K562 (cell line): ENCODE data around the gene OVOL1. TPM values are rescaled to one million over a fixed set of nuclear protein-coding genes. Genes with fewer than 3 reads are reported as not detected.

Experiments
- DIDO1 ChIP-seq: fragments of 450-650 bp; IDR thresholded peaks from 2 replicates; pipeline ENCODE4 v1.6.1; 2016; ENCODE audit warnings: low read depth, missing biosample characterization, missing genetic modification characterization
- DNMT1 ChIP-seq: fragments of 450-650 bp; IDR thresholded peaks from 2 replicates; pipeline ENCODE4 v1.6.1; 2016; ENCODE audit warnings: antibody characterized with exemption, mild to moderate bottlenecking
- FUS ChIP-seq: fragments of 200-400 bp; formaldehyde crosslinking; optimal IDR thresholded peaks from 2 replicates; pipeline ENCODE3; 2017; ENCODE audit warnings: low read depth, low read length
- KDM2B ChIP-seq: fragments of 250-450 bp; sonication (Bioruptor Pico); IDR thresholded peaks from 2 replicates; pipeline ENCODE4 v1.8.0; 2021; ENCODE audit warnings: mild to moderate bottlenecking, moderate library complexity
- LARP7 ChIP-seq: fragments of 450-650 bp; IDR thresholded peaks from 2 replicates; pipeline ENCODE4 v1.6.1; 2016
- MAZ ChIP-seq, 2 experiments: fragments of 450-650 bp in 1 of 2; sonication (generic) in 1 of 2; formaldehyde crosslinking; IDR thresholded peaks in 1 of 2; conservative IDR thresholded peaks in 1 of 2; 2 replicates each; pipeline versions ENCODE4 v1.4.0 to v1.5.0; 2020; ENCODE audit warnings: mild to moderate bottlenecking in 1 of 2, missing genetic modification reagents in 1 of 2
- MEF2A ChIP-seq: IDR thresholded peaks from 2 replicates; pipeline ENCODE4 v1.6.1; 2011; ENCODE audit warnings: low read depth, mild to moderate bottlenecking, low read length, moderate library complexity; ENCODE audit not compliant: control insufficient read depth
- MIER1 ChIP-seq: fragments of 450-650 bp; IDR thresholded peaks from 2 replicates; pipeline ENCODE4 v1.6.1; 2016; ENCODE audit warnings: antibody characterized with exemption, mild to moderate bottlenecking, low read depth
- NFATC3 ChIP-seq: fragments of 450-650 bp; IDR thresholded peaks from 2 replicates; pipeline ENCODE4 v1.6.1; 2017; ENCODE audit warnings: mild to moderate bottlenecking
- PURB ChIP-seq: sonication (generic); formaldehyde crosslinking; IDR thresholded peaks from 2 replicates; pipeline ENCODE4 v1.9.0; 2021; ENCODE audit warnings: low read depth, mild to moderate bottlenecking, missing genetic modification reagents
- SIN3B ChIP-seq: fragments of 450-650 bp; IDR thresholded peaks from 2 replicates; pipeline ENCODE4 v1.6.1; 2017; ENCODE audit warnings: low read depth, mild to moderate bottlenecking, moderate library complexity
- SMARCA4 ChIP-seq: fragments of 450-650 bp; IDR thresholded peaks from 2 replicates; pipeline ENCODE4 v1.6.1; 2016
- TBP ChIP-seq: optimal IDR thresholded peaks from 2 replicates; pipeline ENCODE3; 2011; ENCODE audit warnings: low read depth, low read length, improper control_type of control experiment
- ZNF184 ChIP-seq: sonication (generic); formaldehyde crosslinking; IDR thresholded peaks from 2 replicates; pipeline ENCODE4 v1.5.0; 2020; ENCODE audit warnings: missing genetic modification reagents
- ZNF239 ChIP-seq: fragments of 250-450 bp; sonication (Bioruptor Pico); IDR thresholded peaks from 2 replicates; pipeline ENCODE4 v1.4.0; 2020; ENCODE audit warnings: mild to moderate bottlenecking
- ZNF764 ChIP-seq: fragments of 250-450 bp; sonication (Bioruptor Pico); IDR thresholded peaks from 2 replicates; pipeline ENCODE4 v1.4.0; 2020; ENCODE audit warnings: low read depth, mild to moderate bottlenecking, moderate library complexity
- polyA plus RNA-seq, 8 experiments: library from polyadenylated mRNA; depleted of rRNA in 4 of 8; stranded (reverse) in 5 of 8; unstranded in 3 of 8; fragments of >200 nt; fragmentation: Nextera tagmentation in 2 of 8; fragmentation: Illumina TruSeq in 1 of 8; extraction: Ambion mirVana in 2 of 8; extraction: Trizol in 1 of 8; gene quantifications; 2 replicates each; pipeline versions ENCODE4 v1.2.1 to v1.2.3, GENCODE V29; 2011 to 2014; ENCODE audit warnings: inconsistent platforms in 1 of 8, missing spikeins in 1 of 8
- total RNA-seq, 7 experiments: library from RNA; depleted of rRNA in 6 of 7; stranded (reverse); fragments of >200 nt in 6 of 7; fragmentation: Illumina TruSeq in 2 of 7; extraction: Trizol in 2 of 7; gene quantifications; 2 replicates each; pipeline versions ENCODE4 v1.2.1 to v1.2.3, GENCODE V29; 2011 to 2021; ENCODE audit warnings: low replicate concordance in 1 of 7
- TF ChIP-seq, protein P1 (sequence below): sonication (generic); formaldehyde crosslinking; IDR thresholded peaks from 2 replicates; pipeline ENCODE4 v1.8.0; 2023; ENCODE audit warnings: mild to moderate bottlenecking, missing genetic modification reagents
- TF ChIP-seq, protein P2 (sequence below): sonication (generic); formaldehyde crosslinking; IDR thresholded peaks from 2 replicates; pipeline ENCODE4 v1.8.0; 2022; ENCODE audit warnings: mild to moderate bottlenecking, missing genetic modification reagents, borderline replicate concordance
- TF ChIP-seq, protein P3 (sequence below): fragments of 450-650 bp; IDR thresholded peaks from 2 replicates; pipeline ENCODE4 v1.6.1; 2016
- TF ChIP-seq, protein P4 (sequence below), 2 experiments: fragments of 450-650 bp in 1 of 2; sonication (generic) in 1 of 2; formaldehyde crosslinking in 1 of 2; IDR thresholded peaks in 1 of 2; conservative IDR thresholded peaks in 1 of 2; 2 replicates each; pipeline versions ENCODE4 v1.6.1 to v1.8.1; 2016 to 2023; ENCODE audit warnings: mild to moderate bottlenecking in 2 of 2, moderate library complexity in 2 of 2, inconsistent platforms in 1 of 2, missing genetic modification reagents in 1 of 2
- TF ChIP-seq, protein P5 (sequence below): sonication (generic); formaldehyde crosslinking; IDR thresholded peaks from 2 replicates; pipeline ENCODE4 v1.8.1; 2023; ENCODE audit warnings: mild to moderate bottlenecking, missing genetic modification reagents

The OVOL1 gene
- total and polyA plus RNA-seq, 9 of the 15 experiments (the other 6 are each of a cell fraction or from before 2014, with no cell fraction given), result 0.09 TPM; not detected in 8

DNA sequence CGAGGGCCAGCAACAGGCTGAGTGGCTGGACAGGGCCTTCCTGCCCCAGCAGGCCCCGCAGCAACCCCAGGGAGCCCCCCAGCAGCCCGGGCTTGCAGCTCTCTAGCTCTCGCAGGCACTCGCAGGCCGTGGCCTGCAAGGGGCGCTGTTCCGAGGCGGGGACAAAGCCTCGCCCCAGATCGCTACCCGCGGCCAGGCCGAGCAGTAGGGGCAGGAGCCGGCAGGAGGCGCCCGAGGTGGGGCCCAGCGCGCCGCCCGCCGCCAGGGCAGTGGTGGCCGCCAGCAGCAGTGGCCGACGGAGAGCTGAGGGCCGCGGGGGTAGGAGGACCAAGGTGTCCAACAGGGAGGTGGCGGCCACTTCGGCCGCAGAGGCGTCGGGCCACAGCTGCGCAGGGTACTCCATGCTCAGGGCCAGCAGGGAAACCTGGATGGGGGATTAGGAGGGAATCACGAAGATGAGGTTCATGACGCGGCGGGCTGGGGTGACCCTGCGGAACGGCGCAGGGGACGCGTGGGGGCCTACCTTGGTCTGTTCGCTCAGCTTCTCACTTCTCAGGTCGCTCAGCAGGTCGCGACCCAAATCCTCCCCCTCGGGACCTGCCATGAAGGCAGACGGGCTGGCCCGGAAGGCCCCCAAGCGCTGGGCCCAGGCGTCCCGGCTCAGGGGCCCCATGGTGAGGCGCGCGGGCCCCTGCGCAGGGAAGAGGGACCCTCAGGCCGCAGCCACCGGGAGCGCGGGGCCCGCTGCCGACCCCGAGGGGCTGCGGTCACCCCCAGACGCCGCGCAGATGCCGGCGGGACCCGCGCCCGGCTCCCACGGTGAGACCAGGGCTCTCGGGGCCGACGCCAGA lies 6.7 kb upstream of the OVOL1 start (continued):
- TF ChIP-seq, protein P1, sequence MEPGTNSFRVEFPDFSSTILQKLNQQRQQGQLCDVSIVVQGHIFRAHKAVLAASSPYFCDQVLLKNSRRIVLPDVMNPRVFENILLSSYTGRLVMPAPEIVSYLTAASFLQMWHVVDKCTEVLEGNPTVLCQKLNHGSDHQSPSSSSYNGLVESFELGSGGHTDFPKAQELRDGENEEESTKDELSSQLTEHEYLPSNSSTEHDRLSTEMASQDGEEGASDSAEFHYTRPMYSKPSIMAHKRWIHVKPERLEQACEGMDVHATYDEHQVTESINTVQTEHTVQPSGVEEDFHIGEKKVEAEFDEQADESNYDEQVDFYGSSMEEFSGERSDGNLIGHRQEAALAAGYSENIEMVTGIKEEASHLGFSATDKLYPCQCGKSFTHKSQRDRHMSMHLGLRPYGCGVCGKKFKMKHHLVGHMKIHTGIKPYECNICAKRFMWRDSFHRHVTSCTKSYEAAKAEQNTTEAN (CRISPR knock-in tag), result peak; percentile 65; the same call in 1 of the 2 replicates
- TF ChIP-seq DNMT1, result no peak
- TF ChIP-seq TBP, result peak; percentile 52
- peak; percentile 34; the same call in 1 of the 2 replicates for TF ChIP-seq SIN3B
- peak; percentile 75 to 96 for TF ChIP-seq MAZ (CRISPR knock-in tag; conservative IDR thresholded peaks at IDR 0.05 in 1 of 2, IDR thresholded peaks at IDR 0.05 in 1 of 2)
- TF ChIP-seq, protein P2, sequence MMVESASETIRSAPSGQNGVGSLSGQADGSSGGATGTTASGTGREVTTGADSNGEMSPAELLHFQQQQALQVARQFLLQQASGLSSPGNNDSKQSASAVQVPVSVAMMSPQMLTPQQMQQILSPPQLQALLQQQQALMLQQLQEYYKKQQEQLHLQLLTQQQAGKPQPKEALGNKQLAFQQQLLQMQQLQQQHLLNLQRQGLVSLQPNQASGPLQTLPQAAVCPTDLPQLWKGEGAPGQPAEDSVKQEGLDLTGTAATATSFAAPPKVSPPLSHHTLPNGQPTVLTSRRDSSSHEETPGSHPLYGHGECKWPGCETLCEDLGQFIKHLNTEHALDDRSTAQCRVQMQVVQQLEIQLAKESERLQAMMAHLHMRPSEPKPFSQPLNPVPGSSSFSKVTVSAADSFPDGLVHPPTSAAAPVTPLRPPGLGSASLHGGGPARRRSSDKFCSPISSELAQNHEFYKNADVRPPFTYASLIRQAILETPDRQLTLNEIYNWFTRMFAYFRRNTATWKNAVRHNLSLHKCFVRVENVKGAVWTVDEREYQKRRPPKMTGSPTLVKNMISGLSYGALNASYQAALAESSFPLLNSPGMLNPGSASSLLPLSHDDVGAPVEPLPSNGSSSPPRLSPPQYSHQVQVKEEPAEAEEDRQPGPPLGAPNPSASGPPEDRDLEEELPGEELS, result peak; percentile 89
- no peak for TF ChIP-seq MIER1
- 0 out of 2 replicates have a peak, but pooled peaks have one; percentile 26 for TF ChIP-seq SMARCA4
- no peak for TF ChIP-seq PURB
- TF ChIP-seq, protein P3, sequence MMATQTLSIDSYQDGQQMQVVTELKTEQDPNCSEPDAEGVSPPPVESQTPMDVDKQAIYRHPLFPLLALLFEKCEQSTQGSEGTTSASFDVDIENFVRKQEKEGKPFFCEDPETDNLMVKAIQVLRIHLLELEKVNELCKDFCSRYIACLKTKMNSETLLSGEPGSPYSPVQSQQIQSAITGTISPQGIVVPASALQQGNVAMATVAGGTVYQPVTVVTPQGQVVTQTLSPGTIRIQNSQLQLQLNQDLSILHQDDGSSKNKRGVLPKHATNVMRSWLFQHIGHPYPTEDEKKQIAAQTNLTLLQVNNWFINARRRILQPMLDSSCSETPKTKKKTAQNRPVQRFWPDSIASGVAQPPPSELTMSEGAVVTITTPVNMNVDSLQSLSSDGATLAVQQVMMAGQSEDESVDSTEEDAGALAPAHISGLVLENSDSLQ, result no peak
- TF ChIP-seq MEF2A, result no peak
- no peak for TF ChIP-seq ZNF184 (CRISPR knock-in tag)
- no peak for TF ChIP-seq DIDO1 (tag)
- TF ChIP-seq LARP7, result peak; percentile 65; the same call in 1 of the 2 replicates
- TF ChIP-seq NFATC3, result no peak
- no peak for TF ChIP-seq ZNF764 (CRISPR knock-in tag)
- TF ChIP-seq, protein P4, sequence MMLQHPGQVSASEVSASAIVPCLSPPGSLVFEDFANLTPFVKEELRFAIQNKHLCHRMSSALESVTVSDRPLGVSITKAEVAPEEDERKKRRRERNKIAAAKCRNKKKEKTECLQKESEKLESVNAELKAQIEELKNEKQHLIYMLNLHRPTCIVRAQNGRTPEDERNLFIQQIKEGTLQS (IDR thresholded peaks at IDR 0.05), result no peak
- TF ChIP-seq, protein P4 (CRISPR knock-in tag; conservative IDR thresholded peaks at IDR 0.05), result no peak
- no peak for TF ChIP-seq KDM2B (CRISPR knock-in tag)
- TF ChIP-seq, protein P5, sequence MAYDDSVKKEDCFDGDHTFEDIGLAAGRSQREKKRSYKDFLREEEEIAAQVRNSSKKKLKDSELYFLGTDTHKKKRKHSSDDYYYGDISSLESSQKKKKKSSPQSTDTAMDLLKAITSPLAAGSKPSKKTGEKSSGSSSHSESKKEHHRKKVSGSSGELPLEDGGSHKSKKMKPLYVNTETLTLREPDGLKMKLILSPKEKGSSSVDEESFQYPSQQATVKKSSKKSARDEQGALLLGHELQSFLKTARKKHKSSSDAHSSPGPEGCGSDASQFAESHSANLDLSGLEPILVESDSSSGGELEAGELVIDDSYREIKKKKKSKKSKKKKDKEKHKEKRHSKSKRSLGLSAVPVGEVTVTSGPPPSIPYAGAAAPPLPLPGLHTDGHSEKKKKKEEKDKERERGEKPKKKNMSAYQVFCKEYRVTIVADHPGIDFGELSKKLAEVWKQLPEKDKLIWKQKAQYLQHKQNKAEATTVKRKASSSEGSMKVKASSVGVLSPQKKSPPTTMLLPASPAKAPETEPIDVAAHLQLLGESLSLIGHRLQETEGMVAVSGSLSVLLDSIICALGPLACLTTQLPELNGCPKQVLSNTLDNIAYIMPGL, result peak; percentile 99
- no peak for TF ChIP-seq ZNF239 (CRISPR knock-in tag)
- peak; percentile 88 for TF ChIP-seq FUS
